ENCODE data around the gene KCNQ2.

- TF ChIP-seq EZH2 (IDR thresholded peaks at IDR 0.05) (no peak), POLR2AphosphoS5 (IDR thresholded peaks at IDR 0.05; ENCODE audit: borderline replicate concordance, low read depth, low read length) (no peak)
These were observed 78.2 kb downstream of the KCNQ2 start for GRCh38 chr20:63394069-63394919.
